Esophagus squamous epithelium (tissue), 5 donors: ENCODE results near the gene ZNF814. TPM values are rescaled to one million over a fixed set of nuclear protein-coding genes. Genes with fewer than 3 reads are reported as not detected.
A peak's percentile ranks its signal among the peaks of the same experiment; 100 is the strongest.
"Not testable (repeated sequence)": the region's sequence is repeated elsewhere in the genome, so short reads cannot be mapped to it uniquely, and the experiment has no call there.

ENCODE experiments used
- DNase-seq: peaks from one replicate; lab custom pipeline; 2025; lab: John Stamatoyannopoulos, UW
- H3K27ac ChIP-seq, 4 donors: fragments of 200-600 bp; sonication (generic); one replicate each; pipeline ENCODE4 v1.5.1; 2016 to 2019; ENCODE audit warnings: mild to moderate bottlenecking in 1 of 4
- H3K27me3 ChIP-seq, 4 donors: fragments of 200-600 bp; sonication (generic); 1 replicate in 3 of 4; 2 replicates in 1 of 4; pipeline versions ENCODE4 v1.5.1 to v1.6.0; 2017 to 2021; ENCODE audit warnings: antibody characterized with exemption in 1 of 4
- H3K36me3 ChIP-seq, 3 donors: fragments of 200-600 bp; sonication (generic); one replicate each; pipeline ENCODE4 v1.5.1; 2016 to 2019
- H3K4me1 ChIP-seq, 3 donors: fragments of 200-600 bp; sonication (generic); one replicate each; pipeline ENCODE4 v1.5.1; 2017 to 2019
- H3K4me3 ChIP-seq, 4 donors: fragments of 200-600 bp; sonication (generic); 1 replicate in 3 of 4; 2 replicates in 1 of 4; pipeline ENCODE4 v1.5.1; 2016 to 2019; ENCODE audit warnings: mild to moderate bottlenecking in 2 of 4, moderate library complexity in 1 of 4
- H3K9me3 ChIP-seq, 3 donors: fragments of 200-600 bp; sonication (generic); one replicate each; pipeline ENCODE4 v1.5.1; 2016 to 2019
- CTCF ChIP-seq, 6 experiments: fragments of 450-650 bp in 4 of 6; fragments of 200-600 bp in 2 of 6; sonication (generic) in 2 of 6; IDR thresholded peaks; one replicate each; pipeline ENCODE4 v1.5.1; 2016 to 2019; ENCODE audit warnings: antibody characterized with exemption in 6 of 6, mild to moderate bottlenecking in 4 of 6, moderate library complexity in 4 of 6
- POLR2A ChIP-seq, 4 donors: fragments of 450-650 bp; IDR thresholded peaks; one replicate each; pipeline ENCODE4 v1.6.1; 2017; ENCODE audit warnings: antibody characterized with exemption in 4 of 4, mild to moderate bottlenecking in 4 of 4, moderate library complexity in 3 of 4
- WGBS, 2 donors: methylation state at CpG; one replicate each; pipeline ENCODE4 v1.1.5; 2018; 5-methylcytosine and 5-hydroxymethylcytosine counted together
- intact Hi-C: fragments of 100-400 bp; cut with DNase I; formaldehyde crosslinking; loops from one replicate; pipeline ENCODE4 v1.15.0; 2022
- total RNA-seq, 4 donors: library from RNA; depleted of rRNA; stranded (reverse); fragments of >200 nt; gene quantifications; one replicate each; pipeline ENCODE4 v1.1.0, GENCODE V29; 2016
- donor health status: DM: yes; HTN: yes; CAD: no.

Gene ZNF814
- total RNA-seq, 4 donors from 2014 or later = 3.0 to 12.6 (median 5.0) TPM

- no peak for DNase-seq
- peaks cover 0 to 43% (median 6%) of the 10 kb centered on the region in 3 donors for H3K9me3 ChIP-seq
- no peaks in the 10 kb centered on the region for H3K4me1 ChIP-seq
- TF ChIP-seq CTCF (IDR thresholded peaks at IDR 0.05) = no peak
- no peak for TF ChIP-seq POLR2A (IDR thresholded peaks at IDR 0.05)
- H3K27me3 ChIP-seq = no peaks in the 10 kb centered on the region
- peaks cover 4 to 37% (median 6%) of the 10 kb centered on the region in 3 donors for H3K36me3 ChIP-seq
- H3K4me3 ChIP-seq = no peak overlapping the region
- H3K27ac ChIP-seq = no peak overlapping the region
- 63 to 77% methylated on average over 7 of the region's 7 CpGs for WGBS, 2 donors
- intact Hi-C loops = no loop called here
Measured at GRCh38 chr19:57903618-57904184, 14.9 kb upstream of the ZNF814 start.

- Histone ChIP-seq H3K4me1 (no peaks in the 10 kb centered on the region), H3K27ac (no peak overlapping the region), H3K27me3 (no peaks in the 10 kb centered on the region), H3K9me3 (peaks cover 0 to 29% (median 0%) of the 10 kb centered on the region in 3 donors), H3K36me3 (peaks cover 0 to 9% (median 0%) of the 10 kb centered on the region in 3 donors), H3K4me3 (no peak overlapping the region)
- intact Hi-C loops = no loop called here
- WGBS, 2 donors = 72 to 84% methylated on average over 5 of the region's 5 CpGs
- TF ChIP-seq POLR2A (IDR thresholded peaks at IDR 0.05) = no peak
- no peak for TF ChIP-seq CTCF (IDR thresholded peaks at IDR 0.05)
- DNase-seq = no peak
Measured at GRCh38 chr19:57900311-57900710, 11.5 kb upstream of the ZNF814 start.

GRCh38 chr19:57890706-57891105 is 1.9 kb upstream of the ZNF814 start:
- H3K36me3 ChIP-seq, intact Hi-C loops, DNase-seq, H3K27me3 ChIP-seq, H3K4me3 ChIP-seq, H3K27ac ChIP-seq: not testable (repeated sequence)
- Histone ChIP-seq H3K4me1 (peaks cover 0 to 33% (median 6%) of the 10 kb centered on the region in 3 donors), H3K9me3 (peaks cover 0 to 41% (median 6%) of the 10 kb centered on the region in 3 donors)
- WGBS, 2 donors = 57 to 59% methylated on average over 3 of the region's 3 CpGs

DNA sequence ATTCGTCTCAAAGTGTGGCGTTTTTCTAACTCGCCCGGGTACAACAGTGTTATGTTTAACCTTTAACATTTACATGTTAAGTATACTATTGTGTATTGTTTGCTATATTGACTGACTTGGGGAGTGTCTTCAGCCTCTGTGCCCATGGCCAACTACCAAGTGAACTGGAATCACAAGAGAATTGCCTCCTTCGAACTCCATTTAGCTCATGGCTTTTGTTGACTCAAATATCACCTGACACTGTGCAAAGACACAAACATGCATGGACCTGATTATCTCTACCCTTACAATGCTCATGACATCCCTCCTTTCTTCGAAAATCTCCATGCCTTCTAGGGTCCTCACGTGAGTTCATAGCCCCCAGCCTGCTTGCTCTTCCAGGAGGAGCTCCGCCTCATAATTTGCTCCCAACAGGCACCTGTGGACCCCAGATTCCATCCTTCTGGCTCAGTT is 704 bp downstream of the ZNF814 start:
- H3K4me1 ChIP-seq = peaks cover 0 to 33% (median 6%) of the 10 kb centered on the region in 3 donors
- 12 to 16% methylated on average over 8 of the region's 8 CpGs for WGBS, 2 donors
- peaks cover 0 to 25% (median 0%) of the 10 kb centered on the region in 3 donors for H3K36me3 ChIP-seq
- no peak for DNase-seq
- peak overlapping the region; percentile 33 to 78 (median 64) for H3K27ac ChIP-seq
- H3K27me3 ChIP-seq = no peaks in the 10 kb centered on the region
- TF ChIP-seq CTCF (IDR thresholded peaks at IDR 0.05) (no peak), POLR2A (IDR thresholded peaks at IDR 0.05) (no peak)
- intact Hi-C loops = no loop called here
- H3K4me3 ChIP-seq = peak overlapping the region; percentile 42 to 67 (median 56)
- H3K9me3 ChIP-seq = peaks cover 0 to 56% (median 15%) of the 10 kb centered on the region in 3 donors

DNA sequence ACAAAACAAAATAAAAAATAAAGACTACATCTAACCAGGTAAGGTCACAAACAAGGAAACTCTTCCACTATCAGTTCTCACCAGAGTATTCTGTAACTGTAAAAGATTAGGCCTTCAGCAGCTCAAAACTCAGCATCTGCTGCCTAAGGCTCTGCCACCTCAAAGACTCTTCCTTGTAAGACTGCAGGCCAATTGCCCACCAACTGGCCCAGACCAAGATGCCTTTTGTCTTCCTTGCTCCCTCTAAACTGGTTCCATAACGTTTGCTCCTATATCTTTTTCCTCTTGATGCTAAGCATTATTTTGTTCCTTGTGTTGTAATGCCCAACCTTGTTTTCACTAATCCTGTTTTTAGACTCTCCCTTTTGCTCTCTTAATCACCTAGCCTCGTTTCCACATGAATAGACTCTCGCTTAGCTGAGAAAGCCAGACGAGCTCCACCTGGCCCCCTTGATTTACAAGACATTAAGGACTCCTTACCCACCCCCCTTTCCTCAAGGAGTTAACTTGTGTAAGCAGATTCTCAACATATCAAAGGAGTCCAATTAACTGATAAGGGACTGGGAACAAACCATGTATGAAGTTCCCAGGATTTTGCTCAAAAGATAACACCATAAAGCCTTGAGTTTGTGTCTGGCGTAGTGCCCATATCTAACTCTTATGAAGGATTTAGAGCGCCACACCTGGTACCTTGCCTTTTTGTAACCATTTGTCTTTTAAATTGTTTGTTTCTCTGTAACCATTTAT is 1.5 kb downstream of the ZNF814 start:
- no peak for DNase-seq

More for the DNA sequence above, 1.5 kb downstream of the ZNF814 start:
- Histone ChIP-seq H3K27ac (peak overlapping the region in 1 of 4 donors; percentile 33), H3K9me3 (peaks cover 0 to 55% (median 13%) of the 10 kb centered on the region in 3 donors), H3K36me3 (peaks cover 0 to 31% (median 0%) of the 10 kb centered on the region in 3 donors), H3K4me3 (peak overlapping the region in 3 of 4 donors; percentile 42 to 67 (median 64)), H3K27me3 (no peaks in the 10 kb centered on the region), H3K4me1 (peaks cover 0 to 33% (median 6%) of the 10 kb centered on the region in 3 donors)
- WGBS, 2 donors = 22 to 28% methylated on average over 6 of the region's 6 CpGs
- intact Hi-C loops = no loop called here
- no peak for TF ChIP-seq CTCF (IDR thresholded peaks at IDR 0.05)
- no peak for TF ChIP-seq POLR2A (IDR thresholded peaks at IDR 0.05)
